ENCODE measurements around the gene POLR2M.

POLR2M gene

GRCh38 chr15:57706405-57707209 is at the start of gene POLR2M:
Gene POLR2M, plus strand, starts transcription at chr15:57706714. Its CDS starts 129 bp downstream, at chr15:57706843.
- DNase-seq (ENCODE audit: low read depth, low spot score) = peak; percentile 96

GRCh38 chr15:57657619-57658018 is 48.9 kb upstream of the POLR2M start:
- DNase-seq (ENCODE audit: low read depth, low spot score) = no peak

- DNase-seq (ENCODE audit: low read depth, low spot score) = no peak
These were observed 44.3 kb upstream of the POLR2M start for GRCh38 chr15:57662091-57662744.

GRCh38 chr15:57662802-57663201 is 43.7 kb upstream of the POLR2M start:
- DNase-seq (ENCODE audit: low read depth, low spot score) = no peak

GRCh38 chr15:57663262-57663661 is 43.3 kb upstream of the POLR2M start:
- no peak for DNase-seq (ENCODE audit: low read depth, low spot score)

- no peak for DNase-seq (ENCODE audit: low read depth, low spot score)
These were observed 41.3 kb upstream of the POLR2M start for GRCh38 chr15:57665194-57665593.

- DNase-seq (ENCODE audit: low read depth, low spot score) = no peak
These were observed 40.6 kb upstream of the POLR2M start for GRCh38 chr15:57665939-57666338.

GRCh38 chr15:57667171-57667849 is 39.2 kb upstream of the POLR2M start:
- DNase-seq (ENCODE audit: low read depth, low spot score) = peak; percentile 18

GRCh38 chr15:57668016-57668415 is 38.5 kb upstream of the POLR2M start:
- no peak for DNase-seq (ENCODE audit: low read depth, low spot score)

- DNase-seq (ENCODE audit: low read depth, low spot score) = no peak
These were observed 34.9 kb upstream of the POLR2M start for GRCh38 chr15:57671636-57672035.

- DNase-seq (ENCODE audit: low read depth, low spot score) = no peak
These were observed 30.9 kb upstream of the POLR2M start for GRCh38 chr15:57675481-57676181.

- DNase-seq (ENCODE audit: low read depth, low spot score) = no peak
These were observed 29.9 kb upstream of the POLR2M start for GRCh38 chr15:57676585-57676984.

- DNase-seq (ENCODE audit: low read depth, low spot score) = no peak
These were observed 29.3 kb upstream of the POLR2M start for GRCh38 chr15:57677204-57677603.

GRCh38 chr15:57680021-57680420 is 26.5 kb upstream of the POLR2M start:
- no peak for DNase-seq (ENCODE audit: low read depth, low spot score)

GRCh38 chr15:57681011-57681410 is 25.5 kb upstream of the POLR2M start:
- DNase-seq (ENCODE audit: low read depth, low spot score) = no peak

- DNase-seq (ENCODE audit: low read depth, low spot score) = no peak
These were observed 23.0 kb upstream of the POLR2M start for GRCh38 chr15:57683481-57683880.

GRCh38 chr15:57684491-57685151 is 21.9 kb upstream of the POLR2M start:
- no peak for DNase-seq (ENCODE audit: low read depth, low spot score)

GRCh38 chr15:57685306-57686095 is 21.0 kb upstream of the POLR2M start:
- DNase-seq (ENCODE audit: low read depth, low spot score) = no peak

- no peak for DNase-seq (ENCODE audit: low read depth, low spot score)
These were observed 19.9 kb upstream of the POLR2M start for GRCh38 chr15:57686657-57687056.

GRCh38 chr15:57690341-57690966 is 16.1 kb upstream of the POLR2M start:
- no peak for DNase-seq (ENCODE audit: low read depth, low spot score)

Data from ELF-1 (cell line).